Ovary (tissue), 9 donors: ENCODE measurements around the gene SLC29A3. TPM values are rescaled to one million over a fixed set of nuclear protein-coding genes. Genes with fewer than 3 reads are reported as not detected.

Source experiments
- DNase-seq, 5 donors: peaks; one replicate each; pipeline ENCODE4 v3.0.0-alpha.2; 2019 to 2020
- H3K27ac ChIP-seq, 2 donors: fragments of 200-600 bp; one replicate each; pipeline versions ENCODE4 v1.5.1 to v1.8.0; 2019 to 2022
- H3K27me3 ChIP-seq: fragments of 200-600 bp; one replicate; pipeline ENCODE4 v1.8.0; 2022
- H3K36me3 ChIP-seq: fragments of 200-600 bp; sonication (generic); one replicate; pipeline ENCODE4 v1.5.1; 2019
- H3K4me1 ChIP-seq: one replicate; pipeline ENCODE4 v1.8.1; 2013; ENCODE audit warnings: mild to moderate bottlenecking, moderate library complexity; ENCODE audit not compliant: insufficient read depth
- H3K4me3 ChIP-seq: fragments of 200-600 bp; sonication (generic); one replicate; pipeline ENCODE4 v1.5.1; 2017
- H3K9me3 ChIP-seq, 2 donors: fragments of 200-600 bp in 1 of 2; sonication (generic) in 1 of 2; one replicate each; pipeline versions ENCODE4 v1.5.1 to v1.8.1; 2013 to 2019; ENCODE audit warnings: mild to moderate bottlenecking in 1 of 2, moderate library complexity in 1 of 2
- EP300 ChIP-seq: sonication (generic); formaldehyde crosslinking; IDR thresholded peaks from one replicate; pipeline ENCODE4 v1.6.1; 2017; ENCODE audit warnings: antibody characterized with exemption
- POLR2A ChIP-seq: fragments of 450-650 bp; IDR thresholded peaks from one replicate; pipeline ENCODE4 v1.6.1; 2017; ENCODE audit warnings: antibody characterized with exemption, mild to moderate bottlenecking, moderate library complexity
- WGBS, 3 donors: extraction: QIAGEN DNeasy Blood & Tissue Kit in 1 of 3; methylation state at CpG; one replicate each; pipeline versions ENCODE4 v1.1.5 to v1.1.7; 2013 to 2017; 5-methylcytosine and 5-hydroxymethylcytosine counted together
- intact Hi-C, 4 donors: fragments of 100-400 bp; cut with DNase I; formaldehyde crosslinking; loops; one replicate each; pipeline versions ENCODE4 v1.11.0 to v1.15.1; 2022 to 2023
- polyA plus RNA-seq, 2 donors: library from polyadenylated mRNA; stranded (reverse); fragments of 200-250 nt in 1 of 2; fragments of 350-450 nt in 1 of 2; fragmentation: Illumina TruSeq in 1 of 2; extraction: RNeasy Lipid Tissue Mini Kit (QIAGEN cat#74804) in 1 of 2; gene quantifications; one replicate each; pipeline ENCODE4 v1.2.3, GENCODE V29; 2013 to 2014
- total RNA-seq, 7 donors: library from RNA; depleted of rRNA in 2 of 7; stranded (reverse); fragments of >200 nt in 2 of 7; fragmentation: NEBNext Ultra II Directional in 3 of 7; extraction: Animal tissue kit (Norgen Biotek cat#: 25700) in 3 of 7; gene quantifications; one replicate each; pipeline versions ENCODE4 v1.1.0 to v1.2.4, GENCODE V29; 2016 to 2023
- TF ChIP-seq, protein P1 (sequence below), 3 donors: fragments of 450-650 bp in 2 of 3; fragments of 200-600 bp in 1 of 3; IDR thresholded peaks; one replicate each; pipeline versions ENCODE4 v1.5.1 to v1.8.0; 2016 to 2022; ENCODE audit warnings: antibody characterized with exemption in 3 of 3, mild to moderate bottlenecking in 1 of 3
- donor health status: DM: no; HTN: no; CAD: no; lungs with moderate emphysema.
- donor health status: DM: no; HTN: no; CAD: no.
- donor health status: Bipolar disorder and iron deficiency.
- donor health status: DM: yes; HTN: yes; CAD: no.
- donor health status: DM: no; HTN: no; CAD: no.
- donor health status: DM: yes; HTN: yes; CAD: no.

The SLC29A3 gene
- total and polyA plus RNA-seq, 9 donors: 10.1 to 18.3 (median 15.5) TPM

DNA sequence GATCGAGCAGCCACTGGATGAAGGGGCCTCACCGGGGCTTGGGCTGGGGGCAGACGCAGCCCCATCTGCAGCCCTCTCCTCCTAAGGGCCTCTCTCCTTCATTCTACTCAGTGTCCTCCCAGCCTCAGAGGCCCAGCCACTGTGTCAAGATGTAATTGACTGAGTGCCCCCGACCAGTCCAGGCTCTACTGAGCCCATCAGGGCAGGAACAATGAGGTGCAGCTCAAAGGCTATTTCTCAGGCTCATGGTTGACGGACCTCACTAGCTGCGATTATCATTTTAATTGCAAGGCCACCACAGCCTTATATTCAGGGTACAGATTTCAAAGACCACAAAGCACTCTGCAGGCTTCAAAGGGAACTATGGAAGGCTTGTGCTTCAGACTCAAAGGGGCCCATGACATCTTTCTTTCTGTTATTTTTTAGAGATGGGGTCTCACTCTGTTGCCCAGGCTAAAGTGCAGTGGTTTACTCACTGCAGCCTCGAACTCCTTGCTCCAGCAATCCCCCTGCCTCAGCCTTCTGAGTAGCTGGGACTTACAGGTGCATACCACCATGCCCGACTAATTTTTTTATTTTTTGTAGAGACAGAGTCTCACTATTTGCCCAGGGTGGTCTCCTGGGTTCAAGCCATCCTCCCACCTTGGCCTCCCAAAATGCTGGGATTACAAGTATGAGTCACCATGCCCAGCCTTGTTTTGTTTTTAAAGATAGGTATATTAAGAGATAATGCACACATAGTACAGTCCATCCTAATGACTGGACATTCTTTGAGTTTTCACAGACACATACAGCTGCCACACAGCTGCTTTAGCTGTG, 23.7 kb downstream of the SLC29A3 start:
- 90 to 91% (median 90%) methylated on average over 8 of the region's 8 CpGs for WGBS, 3 donors
- H3K27me3 ChIP-seq: no peaks in the 10 kb centered on the region

DNA sequence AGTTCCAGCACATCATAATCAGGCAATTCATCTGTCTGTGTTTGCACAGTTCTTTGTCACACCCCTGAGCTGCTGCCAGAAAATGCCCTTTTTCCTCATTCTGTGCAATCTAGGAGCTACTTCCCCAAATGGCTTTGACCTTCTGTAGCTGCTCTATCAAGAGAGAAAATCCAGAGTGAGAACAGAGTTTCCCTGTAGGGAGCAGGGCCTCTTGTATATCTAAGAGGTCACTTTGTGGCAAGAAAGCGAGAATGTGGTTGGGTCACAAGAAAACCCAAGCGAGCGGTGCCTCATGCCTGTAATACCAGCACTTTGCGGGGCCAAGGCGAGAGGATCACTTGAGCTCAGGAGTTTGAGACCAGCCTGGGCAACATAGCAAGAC, 24.3 kb downstream of the SLC29A3 start:
- intact Hi-C loops: no loop called here
- WGBS, 3 donors: 77 to 88% (median 87%) methylated on average over 5 of the region's 5 CpGs
- DNase-seq: no peak

More for the DNA sequence above, 23.7 kb downstream of the SLC29A3 start:
- no peak for TF ChIP-seq POLR2A
- TF ChIP-seq, protein P1, sequence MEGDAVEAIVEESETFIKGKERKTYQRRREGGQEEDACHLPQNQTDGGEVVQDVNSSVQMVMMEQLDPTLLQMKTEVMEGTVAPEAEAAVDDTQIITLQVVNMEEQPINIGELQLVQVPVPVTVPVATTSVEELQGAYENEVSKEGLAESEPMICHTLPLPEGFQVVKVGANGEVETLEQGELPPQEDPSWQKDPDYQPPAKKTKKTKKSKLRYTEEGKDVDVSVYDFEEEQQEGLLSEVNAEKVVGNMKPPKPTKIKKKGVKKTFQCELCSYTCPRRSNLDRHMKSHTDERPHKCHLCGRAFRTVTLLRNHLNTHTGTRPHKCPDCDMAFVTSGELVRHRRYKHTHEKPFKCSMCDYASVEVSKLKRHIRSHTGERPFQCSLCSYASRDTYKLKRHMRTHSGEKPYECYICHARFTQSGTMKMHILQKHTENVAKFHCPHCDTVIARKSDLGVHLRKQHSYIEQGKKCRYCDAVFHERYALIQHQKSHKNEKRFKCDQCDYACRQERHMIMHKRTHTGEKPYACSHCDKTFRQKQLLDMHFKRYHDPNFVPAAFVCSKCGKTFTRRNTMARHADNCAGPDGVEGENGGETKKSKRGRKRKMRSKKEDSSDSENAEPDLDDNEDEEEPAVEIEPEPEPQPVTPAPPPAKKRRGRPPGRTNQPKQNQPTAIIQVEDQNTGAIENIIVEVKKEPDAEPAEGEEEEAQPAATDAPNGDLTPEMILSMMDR (IDR thresholded peaks at IDR 0.05): no peak
- TF ChIP-seq EP300: no peak
- DNase-seq: no peak
- Histone ChIP-seq H3K27ac (no peak overlapping the region), H3K4me3 (no peak overlapping the region), H3K9me3 (no peaks in the 10 kb centered on the region), H3K36me3 (no peaks in the 10 kb centered on the region), H3K4me1 (no peaks in the 10 kb centered on the region)
- intact Hi-C loops: no loop called here

DNA sequence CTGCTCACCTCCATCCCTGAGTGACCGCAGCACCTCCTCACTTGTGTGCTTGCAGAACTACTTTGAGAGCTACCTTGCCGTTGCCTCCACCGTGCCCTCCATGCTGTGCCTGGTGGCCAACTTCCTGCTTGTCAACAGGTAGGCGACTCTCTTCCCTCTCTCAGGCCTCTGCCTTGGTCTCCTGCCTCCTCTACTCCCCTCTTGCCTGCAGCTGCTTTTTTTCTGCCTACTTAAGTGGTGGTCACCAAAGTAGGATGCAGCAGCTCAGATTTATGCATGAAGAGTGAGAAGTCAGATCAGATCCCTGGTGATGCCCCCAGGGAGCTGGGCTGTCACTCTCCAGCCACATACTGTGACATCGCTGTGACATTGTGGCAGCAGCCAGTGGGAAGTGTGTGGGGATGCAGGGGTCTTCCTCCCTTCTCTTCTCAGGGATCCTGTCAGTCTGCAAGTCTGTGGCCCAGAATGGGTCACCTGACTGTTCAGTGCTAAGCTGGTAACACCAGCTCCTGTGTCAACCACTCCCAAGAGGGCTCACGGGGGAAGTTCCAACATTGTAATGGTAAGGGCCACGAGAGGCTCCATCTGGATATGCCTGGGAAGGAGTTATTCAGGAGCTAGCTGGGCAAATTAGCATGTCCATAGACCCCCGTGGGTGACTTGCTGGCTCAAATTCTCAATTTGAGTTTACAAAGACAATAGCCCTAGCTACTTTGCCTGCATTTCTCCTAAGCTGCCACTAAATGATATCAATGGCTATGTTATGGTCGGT, 25.3 kb downstream of the SLC29A3 start:
- TF ChIP-seq POLR2A (no peak), EP300 (no peak)
- TF ChIP-seq, protein P1 (IDR thresholded peaks at IDR 0.05): no peak
- Histone ChIP-seq H3K9me3 (no peaks in the 10 kb centered on the region), H3K4me3 (no peak overlapping the region), H3K4me1 (no peaks in the 10 kb centered on the region), H3K27me3 (no peaks in the 10 kb centered on the region), H3K36me3 (no peaks in the 10 kb centered on the region), H3K27ac (no peak overlapping the region)
- intact Hi-C loops: no loop called here
- WGBS, 3 donors: 92 to 94% (median 92%) methylated on average over 9 of the region's 9 CpGs
- no peak for DNase-seq

More for the DNA sequence above, 24.3 kb downstream of the SLC29A3 start:
- no peaks in the 10 kb centered on the region for H3K9me3 ChIP-seq
- no peaks in the 10 kb centered on the region for H3K36me3 ChIP-seq
- TF ChIP-seq, protein P1 (IDR thresholded peaks at IDR 0.05): no peak
- TF ChIP-seq EP300 (no peak), POLR2A (no peak)
- no peaks in the 10 kb centered on the region for H3K27me3 ChIP-seq
- H3K27ac ChIP-seq: no peak overlapping the region
- H3K4me3 ChIP-seq: no peak overlapping the region
- H3K4me1 ChIP-seq: no peaks in the 10 kb centered on the region

DNA sequence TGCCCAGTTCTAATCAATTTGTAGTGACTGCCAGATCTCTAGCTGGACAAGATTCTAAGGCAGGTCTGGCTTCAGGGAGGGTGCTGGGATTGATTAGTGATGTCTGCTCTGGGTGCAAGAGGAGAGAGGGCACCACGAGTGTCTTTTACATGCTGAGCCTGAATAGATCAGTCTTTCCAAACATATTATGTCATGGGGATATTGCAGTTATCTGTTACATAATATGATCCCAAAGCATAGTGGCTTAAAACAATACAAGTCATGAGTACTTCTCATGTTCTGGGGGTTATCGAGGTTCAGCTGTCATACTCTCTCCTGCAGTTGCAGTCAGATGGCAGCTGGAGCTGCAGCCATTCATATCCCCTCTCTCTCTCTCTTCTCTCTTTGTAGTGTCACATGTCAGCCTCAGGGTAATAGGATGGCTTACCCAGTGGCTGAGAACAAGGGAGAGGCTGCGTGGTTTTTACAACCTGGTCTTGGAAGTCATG, 26.0 kb downstream of the SLC29A3 start:
- Histone ChIP-seq H3K27ac (no peak overlapping the region), H3K36me3 (no peaks in the 10 kb centered on the region), H3K9me3 (no peaks in the 10 kb centered on the region), H3K4me1 (no peaks in the 10 kb centered on the region), H3K4me3 (no peak overlapping the region), H3K27me3 (no peaks in the 10 kb centered on the region)
- TF ChIP-seq, protein P1 (IDR thresholded peaks at IDR 0.05): no peak
- no peak for TF ChIP-seq EP300
- no peak for TF ChIP-seq POLR2A
- WGBS, 3 donors: 77 to 88% (median 82%) methylated on average over 3 of the region's 3 CpGs
- no peak for DNase-seq
- intact Hi-C loops: no loop called here
